Prostate gland (tissue), 2 donors: ENCODE measurements around the gene SLC25A3.

Experiments used
- POLR2A ChIP-seq: fragments of 450-650 bp; IDR thresholded peaks from one replicate; pipeline ENCODE4 v1.6.1; 2016; ENCODE audit warnings: antibody characterized with exemption, mild to moderate bottlenecking
- POLR2AphosphoS5 ChIP-seq: sonication (generic); formaldehyde crosslinking; IDR thresholded peaks from one replicate; pipeline ENCODE4 v1.6.1; 2017; ENCODE audit warnings: antibody characterized with exemption
- TF ChIP-seq, protein P1 (sequence below), 4 experiments: fragments of 200-600 bp in 2 of 4; fragments of 450-650 bp in 2 of 4; sonication (generic) in 2 of 4; IDR thresholded peaks; 1 replicate in 3 of 4; 2 replicates in 1 of 4; pipeline ENCODE4 v1.5.1; 2016 to 2019; ENCODE audit warnings: antibody characterized with exemption in 4 of 4, mild to moderate bottlenecking in 2 of 4, moderate library complexity in 2 of 4

DNA sequence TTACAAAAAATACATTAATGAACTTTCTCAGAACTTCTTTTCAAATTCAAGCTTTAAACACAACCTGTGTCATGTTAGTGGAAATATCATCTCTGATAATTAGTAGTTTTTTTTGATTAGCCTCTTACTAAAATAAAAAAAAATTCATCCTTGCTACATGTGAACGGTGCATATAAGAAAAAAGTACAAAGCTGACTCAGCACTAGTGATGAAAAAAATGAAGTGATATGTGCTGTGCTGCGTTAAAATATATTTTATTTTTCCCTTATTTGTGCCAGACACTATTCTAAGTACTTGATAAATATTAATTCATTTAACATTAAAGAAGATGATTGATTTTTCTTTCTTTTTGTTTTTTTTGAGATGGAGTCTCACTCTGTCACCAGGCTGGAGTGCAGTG, 43.6 kb downstream of the SLC25A3 start:
- TF ChIP-seq, protein P1, sequence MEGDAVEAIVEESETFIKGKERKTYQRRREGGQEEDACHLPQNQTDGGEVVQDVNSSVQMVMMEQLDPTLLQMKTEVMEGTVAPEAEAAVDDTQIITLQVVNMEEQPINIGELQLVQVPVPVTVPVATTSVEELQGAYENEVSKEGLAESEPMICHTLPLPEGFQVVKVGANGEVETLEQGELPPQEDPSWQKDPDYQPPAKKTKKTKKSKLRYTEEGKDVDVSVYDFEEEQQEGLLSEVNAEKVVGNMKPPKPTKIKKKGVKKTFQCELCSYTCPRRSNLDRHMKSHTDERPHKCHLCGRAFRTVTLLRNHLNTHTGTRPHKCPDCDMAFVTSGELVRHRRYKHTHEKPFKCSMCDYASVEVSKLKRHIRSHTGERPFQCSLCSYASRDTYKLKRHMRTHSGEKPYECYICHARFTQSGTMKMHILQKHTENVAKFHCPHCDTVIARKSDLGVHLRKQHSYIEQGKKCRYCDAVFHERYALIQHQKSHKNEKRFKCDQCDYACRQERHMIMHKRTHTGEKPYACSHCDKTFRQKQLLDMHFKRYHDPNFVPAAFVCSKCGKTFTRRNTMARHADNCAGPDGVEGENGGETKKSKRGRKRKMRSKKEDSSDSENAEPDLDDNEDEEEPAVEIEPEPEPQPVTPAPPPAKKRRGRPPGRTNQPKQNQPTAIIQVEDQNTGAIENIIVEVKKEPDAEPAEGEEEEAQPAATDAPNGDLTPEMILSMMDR (IDR thresholded peaks at IDR 0.05), result no peak
- TF ChIP-seq POLR2A (no peak), POLR2AphosphoS5 (no peak)
